PC-9 (cell line): ENCODE results near the gene GLRX2. TPM values are rescaled to one million over a fixed set of nuclear protein-coding genes. Genes with fewer than 3 reads are reported as not detected.

Source experiments
- BruUV-seq: library from RNA; stranded (reverse); fragments of 400-500 nt; replicated peaks from 2 replicates; lab custom pipeline; 2021; lab: Mats Ljungman, UMichigan
- CTCF ChIA-PET: fragments of 300-600 bp; sonication (Branson Sonifier 250); formaldehyde crosslinking; loops from one replicate; lab custom pipeline; 2022; ENCODE audit warnings: antibody characterized with exemption; lab: Charles Lee
- POLR2A ChIA-PET: fragments of 300-600 bp; sonication (Branson Sonifier 250); formaldehyde crosslinking; loops from one replicate; lab custom pipeline; 2022; ENCODE audit warnings: antibody characterized with exemption; ENCODE audit not compliant: unreplicated experiment; lab: Charles Lee
- DNase-seq, 2 experiments: peaks; one replicate each; pipeline versions ENCODE4 v3.0.0 to v3.0.0-alpha.2; 2015 to 2022; ENCODE audit warnings: mixed read lengths in 1 of 2
- H2AFZ ChIP-seq: fragments of 200-600 bp; sonication (generic); 2 replicates; pipeline ENCODE4 v1.8.1; 2017; ENCODE audit warnings: antibody characterized with exemption
- H3F3A ChIP-seq: fragments of 200-600 bp; sonication (generic); 2 replicates; pipeline ENCODE4 v1.8.1; 2017; ENCODE audit warnings: antibody characterized with exemption, mild to moderate bottlenecking, low read depth; ENCODE audit not compliant: insufficient read depth
- H3K27ac ChIP-seq: fragments of 200-600 bp; sonication (generic); 2 replicates; pipeline ENCODE4 v1.6.1; 2016; ENCODE audit warnings: mixed run types
- H3K27me3 ChIP-seq: fragments of 200-600 bp; sonication (generic); 2 replicates; pipeline ENCODE4 v1.6.1; 2016; ENCODE audit warnings: low read depth, mixed run types; ENCODE audit not compliant: insufficient read depth
- H3K36me3 ChIP-seq: fragments of 200-600 bp; sonication (generic); 2 replicates; pipeline ENCODE4 v1.6.1; 2016; ENCODE audit warnings: low read depth, mixed run types
- H3K4me1 ChIP-seq: fragments of 200-600 bp; sonication (generic); replicated peaks from 2 replicates; pipeline ENCODE4 v1.6.1; 2016; ENCODE audit warnings: mixed run types; ENCODE audit not compliant: insufficient read depth
- H3K4me2 ChIP-seq: fragments of 200-600 bp; sonication (generic); 2 replicates; pipeline ENCODE4 v1.6.1; 2017; ENCODE audit warnings: mixed run types
- H3K4me3 ChIP-seq: fragments of 200-600 bp; sonication (generic); 2 replicates; pipeline ENCODE4 v1.6.1; 2016; ENCODE audit warnings: mixed run types
- H3K79me2 ChIP-seq: fragments of 200-600 bp; sonication (generic); 2 replicates; pipeline ENCODE4 v1.6.1; 2017; ENCODE audit warnings: low read depth, mixed run types
- H3K9me2 ChIP-seq: fragments of 200-600 bp; sonication (generic); 2 replicates; pipeline ENCODE4 v1.8.1; 2017; ENCODE audit warnings: mild to moderate bottlenecking; ENCODE audit not compliant: insufficient read depth
- H3K9me3 ChIP-seq: fragments of 200-600 bp; sonication (generic); 2 replicates; pipeline ENCODE4 v1.8.1; 2016; ENCODE audit warnings: low read depth; ENCODE audit not compliant: insufficient read depth
- H4K20me1 ChIP-seq: fragments of 200-600 bp; sonication (generic); 2 replicates; pipeline ENCODE4 v1.8.1; 2017; ENCODE audit not compliant: insufficient read depth
- CTCF ChIP-seq: fragments of 200-600 bp; sonication (generic); conservative IDR thresholded peaks from 2 replicates; pipeline ENCODE4 v1.6.1; 2017; ENCODE audit warnings: mixed run types, antibody characterized with exemption, mild to moderate bottlenecking, moderate library complexity
- EZH2 ChIP-seq: fragments of 200-600 bp; sonication (generic); IDR thresholded peaks from 2 replicates; pipeline ENCODE4 v1.8.0; 2017; ENCODE audit warnings: antibody characterized with exemption, low read depth
- intact Hi-C: fragments of 100-400 bp; cut with micrococcal nuclease; formaldehyde crosslinking; loops from one replicate; pipeline ENCODE4 v1.10.0; 2022; ENCODE audit not compliant: unreplicated experiment
- total RNA-seq: library from RNA; stranded (reverse); gene quantifications from 2 replicates; pipeline ENCODE4 v1.2.3, GENCODE V29; 2021

The GLRX2 gene
- total RNA-seq, 1 experiment from 2014 or later, result 16.7 TPM

- ChIA-PET CTCF (no interaction called here), POLR2A (no interaction called here)
- Histone ChIP-seq H3K79me2 (no peaks in the 10 kb centered on the region), H3K27me3 (no peaks in the 10 kb centered on the region), H3K9me3 (no peaks in the 10 kb centered on the region), H3K4me2 (no peak overlapping the region), H3K4me1 (peaks cover 35% of the 10 kb centered on the region), H3K36me3 (no peaks in the 10 kb centered on the region), H3K9me2 (no peaks in the 10 kb centered on the region), H3K27ac (no peak overlapping the region), H4K20me1 (no peaks in the 10 kb centered on the region), H3F3A (peaks cover 19% of the 10 kb centered on the region), H2AFZ (no peak overlapping the region), H3K4me3 (no peak overlapping the region)
- TF ChIP-seq CTCF (no peak), EZH2 (no peak)
- no peak for DNase-seq
- intact Hi-C loops, result no loop called here
- BruUV-seq, result no TSS peak
These were observed 5.0 kb upstream of the GLRX2 start for GRCh38 chr1:193110246-193110645.

- intact Hi-C loops, result no loop called here
- Histone ChIP-seq H3K9me3 (no peaks in the 10 kb centered on the region), H3K9me2 (no peaks in the 10 kb centered on the region), H3K4me1 (peaks cover 29% of the 10 kb centered on the region), H3K27ac (no peak overlapping the region), H3K4me2 (no peak overlapping the region), H3F3A (peaks cover 24% of the 10 kb centered on the region), H3K4me3 (no peak overlapping the region), H3K27me3 (no peaks in the 10 kb centered on the region), H4K20me1 (no peaks in the 10 kb centered on the region), H2AFZ (no peak overlapping the region), H3K36me3 (no peaks in the 10 kb centered on the region), H3K79me2 (no peaks in the 10 kb centered on the region)
- ChIA-PET POLR2A (no interaction called here), CTCF (no interaction called here)
- no TSS peak for BruUV-seq
- DNase-seq, result no peak
- TF ChIP-seq EZH2, result no peak
- no peak for TF ChIP-seq CTCF
These were observed 4.4 kb upstream of the GLRX2 start for GRCh38 chr1:193109619-193110018.

GRCh38 chr1:193108471-193108870 lies 3.3 kb upstream of the GLRX2 start:
- ChIA-PET POLR2A (no interaction called here), CTCF (no interaction called here)
- H3K9me3 ChIP-seq, result no peaks in the 10 kb centered on the region
- H3K4me2 ChIP-seq, result no peak overlapping the region
- H3K79me2 ChIP-seq, result peaks cover 8% of the 10 kb centered on the region
- no peaks in the 10 kb centered on the region for H3K9me2 ChIP-seq
- peaks cover 36% of the 10 kb centered on the region for H3K4me1 ChIP-seq
- intact Hi-C loops, result no loop called here
- no peaks in the 10 kb centered on the region for H3K36me3 ChIP-seq
- H2AFZ ChIP-seq, result no peak overlapping the region
- H3F3A ChIP-seq, result peaks cover 29% of the 10 kb centered on the region
- DNase-seq, result no peak
- no TSS peak for BruUV-seq
- H3K4me3 ChIP-seq, result no peak overlapping the region
- TF ChIP-seq CTCF (no peak), EZH2 (no peak)
- no peaks in the 10 kb centered on the region for H3K27me3 ChIP-seq
- H3K27ac ChIP-seq, result no peak overlapping the region
- H4K20me1 ChIP-seq, result no peaks in the 10 kb centered on the region
